HG03025 (cell line): Measurements from ENCODE around the gene PGM3.

Source experiments
- ATAC-seq: cut with Tn5 transposase; IDR thresholded peaks from one replicate; pipeline ENCODE4 v1.9.1; 2021; ENCODE audit warnings: mild to moderate bottlenecking, moderate library complexity; ENCODE audit not compliant: unreplicated experiment, low FRiP score

The PGM3 gene

DNA sequence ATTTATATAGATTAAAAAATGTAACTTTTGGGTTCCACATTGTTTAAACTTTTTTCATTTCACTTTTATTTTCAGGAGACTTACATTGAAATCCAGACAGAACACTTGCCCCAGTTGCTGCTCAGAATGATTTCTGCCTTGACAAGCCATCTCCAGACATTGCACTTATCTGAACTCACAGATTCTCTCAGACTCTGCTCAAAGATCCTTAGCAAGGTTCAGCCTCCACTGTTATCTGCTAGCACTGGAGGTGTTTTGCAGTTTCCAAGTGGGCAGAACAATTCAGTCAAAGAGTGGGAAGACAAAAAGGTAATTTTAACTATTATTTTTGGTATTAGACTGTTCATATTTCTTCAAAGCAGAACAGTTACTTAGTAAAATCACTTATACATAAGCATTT is 67.6 kb downstream of the PGM3 start:
- ATAC-seq: no peak

DNA sequence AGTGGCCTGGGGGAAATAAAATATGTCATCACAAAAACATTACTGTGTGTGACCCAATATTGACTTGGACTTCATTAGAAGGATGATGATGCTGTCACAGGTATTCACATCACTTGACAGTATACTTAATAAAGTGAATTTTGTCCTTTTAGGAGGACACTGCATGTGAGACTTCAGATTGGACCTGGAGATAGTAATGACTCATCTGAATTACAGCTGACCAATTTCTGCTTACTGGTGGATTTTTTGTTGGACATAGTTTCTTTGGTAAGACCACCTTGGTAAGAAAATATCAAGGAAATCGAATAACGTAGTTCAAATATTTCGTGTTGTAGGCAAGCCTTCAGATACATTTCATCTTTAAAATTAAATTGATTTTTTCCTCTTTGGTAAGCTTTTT is 68.5 kb downstream of the PGM3 start:
- ATAC-seq: no peak

DNA sequence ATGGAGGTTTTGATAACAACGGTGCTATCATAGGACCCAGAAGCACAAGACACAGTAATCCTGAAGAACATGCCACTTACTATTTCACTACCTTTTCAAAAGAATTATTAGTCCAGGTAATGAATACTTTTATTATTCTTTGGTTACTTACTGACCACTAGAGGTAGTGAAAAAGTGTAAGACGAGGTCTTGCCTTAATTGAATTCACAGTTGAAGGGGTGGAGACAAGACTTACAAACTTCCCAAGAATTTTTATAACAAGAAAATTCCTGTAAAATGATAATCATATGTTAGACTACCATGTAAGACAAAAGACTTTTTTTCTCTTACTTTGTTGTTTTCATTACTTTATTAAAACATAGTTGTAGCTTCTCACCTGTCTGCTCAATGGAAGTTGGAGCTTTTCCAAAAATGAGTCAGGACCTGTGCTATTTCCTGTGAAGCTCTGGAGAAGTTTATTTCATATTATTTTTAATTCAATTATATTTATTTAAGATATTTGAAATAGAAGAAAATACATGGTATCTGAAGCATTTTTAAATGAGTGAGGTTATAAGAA is 73.2 kb downstream of the PGM3 start:
- no peak for ATAC-seq

DNA sequence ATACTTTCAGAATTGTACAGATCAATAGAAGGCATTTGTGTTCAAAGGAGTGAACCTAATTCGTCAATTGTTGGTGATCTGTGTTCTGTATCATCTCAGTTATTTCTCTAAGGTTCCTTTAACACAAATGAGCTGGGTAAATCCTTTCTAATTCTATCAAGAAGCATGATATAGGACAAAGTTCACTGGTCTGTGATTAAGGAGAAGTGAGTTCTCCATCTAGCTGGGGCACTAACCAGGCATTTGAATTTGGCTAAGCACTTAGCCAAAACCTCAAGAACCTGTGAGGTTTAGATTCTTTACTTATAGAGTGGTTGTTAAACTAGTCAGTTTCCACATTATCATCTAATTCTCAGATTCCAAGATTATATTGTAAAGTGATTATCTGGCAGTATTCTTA is 75.3 kb downstream of the PGM3 start:
- ATAC-seq: no peak
